Liver (tissue), 9 donors: ENCODE results near the gene FUT7. TPM values are rescaled to one million over a fixed set of nuclear protein-coding genes. Genes with fewer than 3 reads are reported as not detected.

Experiments
- DNase-seq: peaks from one replicate; pipeline ENCODE4 v3.0.0-alpha.2; 2017; ENCODE audit warnings: low spot score
- H3K27ac ChIP-seq, 2 donors: one replicate each; pipeline ENCODE4 v1.7.0; 2013; ENCODE audit warnings: inconsistent platforms in 2 of 2, low read length in 2 of 2, control low read depth in 1 of 2, low read depth in 1 of 2, mild to moderate bottlenecking in 1 of 2
- H3K27me3 ChIP-seq, 4 donors: one replicate each; pipeline versions ENCODE4 v1.6.1 to v1.7.0; 2013; ENCODE audit warnings: low read length in 3 of 4, inconsistent platforms in 1 of 4, mild to moderate bottlenecking in 1 of 4, moderate library complexity in 1 of 4; ENCODE audit not compliant: control insufficient read depth in 4 of 4, insufficient read depth in 4 of 4
- H3K36me3 ChIP-seq, 4 donors: one replicate each; pipeline versions ENCODE4 v1.6.1 to v1.7.0; 2013; ENCODE audit warnings: low read length in 3 of 4, mild to moderate bottlenecking in 3 of 4, low read depth in 1 of 4, moderate library complexity in 1 of 4; ENCODE audit not compliant: control insufficient read depth in 4 of 4, insufficient read depth in 3 of 4
- H3K4me1 ChIP-seq, 4 donors: one replicate each; pipeline versions ENCODE4 v1.6.1 to v1.7.0; 2013; ENCODE audit warnings: low read length in 3 of 4, mild to moderate bottlenecking in 3 of 4, moderate library complexity in 1 of 4; ENCODE audit not compliant: control insufficient read depth in 4 of 4, insufficient read depth in 4 of 4
- H3K4me3 ChIP-seq, 3 donors: one replicate each; pipeline versions ENCODE4 v1.6.1 to v1.7.0; 2013; ENCODE audit warnings: low read length in 3 of 3, control low read depth in 1 of 3, low read depth in 1 of 3, mild to moderate bottlenecking in 1 of 3
- H3K9ac ChIP-seq, 2 donors: one replicate each; pipeline ENCODE4 v1.7.0; 2013; ENCODE audit warnings: low read length in 2 of 2, mild to moderate bottlenecking in 2 of 2, moderate library complexity in 2 of 2, control low read depth in 1 of 2, low read depth in 1 of 2
- H3K9me3 ChIP-seq, 4 donors: one replicate each; pipeline versions ENCODE4 v1.6.1 to v1.7.0; 2013; ENCODE audit warnings: low read length in 3 of 4; ENCODE audit not compliant: control insufficient read depth in 4 of 4
- FOXA2 ChIP-seq: IDR thresholded peaks from 2 replicates; pipeline ENCODE4 v1.6.1; 2016; ENCODE audit warnings: antibody characterized with exemption
- HNF4A ChIP-seq, 2 donors: conservative IDR thresholded peaks; 2 replicates each; pipeline ENCODE4 v1.6.1; 2016; ENCODE audit warnings: antibody characterized with exemption in 2 of 2, mild to moderate bottlenecking in 2 of 2
- JUND ChIP-seq, 2 donors: IDR thresholded peaks; 2 replicates each; pipeline ENCODE4 v1.6.1; 2016; ENCODE audit warnings: antibody characterized with exemption in 2 of 2
- MAX ChIP-seq: IDR thresholded peaks from 2 replicates; pipeline ENCODE4 v1.6.1; 2016; ENCODE audit warnings: antibody characterized with exemption
- NR2F2 ChIP-seq: IDR thresholded peaks from 2 replicates; pipeline ENCODE4 v1.6.1; 2016; ENCODE audit warnings: antibody characterized with exemption
- RAD21 ChIP-seq, 2 donors: IDR thresholded peaks; 2 replicates each; pipeline ENCODE4 v1.6.1; 2016; ENCODE audit warnings: antibody characterized with exemption in 2 of 2, mild to moderate bottlenecking in 2 of 2
- RXRA ChIP-seq, 2 donors: IDR thresholded peaks; 2 replicates each; pipeline ENCODE4 v1.6.1; 2017 to 2018; ENCODE audit warnings: antibody characterized with exemption in 2 of 2, mild to moderate bottlenecking in 1 of 2
- SP1 ChIP-seq: IDR thresholded peaks from 2 replicates; pipeline ENCODE4 v1.6.1; 2018; ENCODE audit warnings: antibody characterized with exemption, mild to moderate bottlenecking
- TAF1 ChIP-seq: conservative IDR thresholded peaks from 2 replicates; pipeline ENCODE4 v1.6.1; 2016; ENCODE audit warnings: antibody characterized with exemption, mild to moderate bottlenecking
- YY1 ChIP-seq: IDR thresholded peaks from 2 replicates; pipeline ENCODE4 v1.6.1; 2016; ENCODE audit warnings: antibody characterized with exemption, mild to moderate bottlenecking
- ZBTB33 ChIP-seq: IDR thresholded peaks from 2 replicates; pipeline ENCODE4 v1.6.1; 2016; ENCODE audit warnings: antibody characterized with exemption
- WGBS: extraction: QIAGEN DNeasy Blood & Tissue Kit; methylation state at CpG from one replicate; pipeline ENCODE4 v1.1.7; 2013; 5-methylcytosine and 5-hydroxymethylcytosine counted together
- polyA plus RNA-seq, 2 donors: library from polyadenylated mRNA; stranded (reverse) in 1 of 2; unstranded in 1 of 2; fragments of 200-250 nt in 1 of 2; fragments of >200 nt in 1 of 2; fragmentation: Nextera tagmentation in 1 of 2; extraction: Ambion mirVana in 1 of 2; gene quantifications; one replicate each; pipeline versions ENCODE4 v1.2.1 to v1.2.3, GENCODE V29; 2013 to 2015
- total RNA-seq, 2 donors: library from RNA; depleted of rRNA; stranded (reverse); fragments of >200 nt; gene quantifications; one replicate each; pipeline ENCODE4 v1.2.3, GENCODE V29; 2014
- donor health status: healthy.
- donor health status: healthy.
- donor health status: healthy.
- donor health status: healthy.
- donor health status: healthy.

FUT7 gene
- total and polyA plus RNA-seq, 4 donors = 0.14 to 0.67 (median 0.37) TPM; not detected in 1

GRCh38 chr9:137001857-137002645 lies 29.8 kb downstream of the FUT7 start:
- no peak overlapping the region for H3K27ac ChIP-seq
- H3K36me3 ChIP-seq = no peaks in the 10 kb centered on the region
- DNase-seq = no peak
- no peak overlapping the region for H3K4me3 ChIP-seq
- no peaks in the 10 kb centered on the region for H3K27me3 ChIP-seq
- 78% methylated on average over 20 of the region's 20 CpGs for WGBS
- H3K9ac ChIP-seq = no peak overlapping the region
- no peaks in the 10 kb centered on the region for H3K9me3 ChIP-seq
- TF ChIP-seq YY1 (no peak), HNF4A (conservative IDR thresholded peaks at IDR 0.05) (peak in 1 of 2 donors; percentile 34), RAD21 (IDR thresholded peaks at IDR 0.05) (no peak), TAF1 (no peak), ZBTB33 (no peak), MAX (no peak), SP1 (no peak)
- peaks cover 0 to 10% (median 4%) of the 10 kb centered on the region in 4 donors for H3K4me1 ChIP-seq

GRCh38 chr9:137000177-137000930 lies 31.5 kb downstream of the FUT7 start:
- Histone ChIP-seq H3K4me1 (peaks cover 2 to 22% (median 4%) of the 10 kb centered on the region in 4 donors), H3K4me3 (no peak overlapping the region), H3K27ac (no peak overlapping the region), H3K9me3 (no peaks in the 10 kb centered on the region), H3K27me3 (no peaks in the 10 kb centered on the region), H3K36me3 (no peaks in the 10 kb centered on the region), H3K9ac (no peak overlapping the region)
- no peak for DNase-seq
- TF ChIP-seq RXRA (IDR thresholded peaks at IDR 0.05) (peak in 1 of 2 donors; percentile 4), NR2F2 (no peak)
- 65% methylated on average over 10 of the region's 10 CpGs for WGBS

GRCh38 chr9:136997830-136998234 lies 34.1 kb downstream of the FUT7 start:
- Histone ChIP-seq H3K4me1 (peaks cover 6 to 32% (median 12%) of the 10 kb centered on the region in 4 donors), H3K27ac (peak overlapping the region in 1 of 2 donors; percentile 28), H3K36me3 (peaks cover 0 to 3% (median 0%) of the 10 kb centered on the region in 4 donors), H3K4me3 (no peak overlapping the region), H3K9me3 (no peaks in the 10 kb centered on the region), H3K27me3 (no peaks in the 10 kb centered on the region), H3K9ac (no peak overlapping the region)
- 63% methylated on average over 18 of the region's 18 CpGs for WGBS
- TF ChIP-seq NR2F2 (no peak), TAF1 (no peak)
- DNase-seq = no peak

- 74% methylated on average over 10 of the region's 10 CpGs for WGBS
- H3K4me1 ChIP-seq = peaks cover 9 to 36% (median 15%) of the 10 kb centered on the region in 4 donors
- TF ChIP-seq FOXA2 (no peak), JUND (IDR thresholded peaks at IDR 0.05) (no peak), RAD21 (IDR thresholded peaks at IDR 0.05) (no peak)
- H3K27me3 ChIP-seq = no peaks in the 10 kb centered on the region
- peaks cover 0 to 3% (median 0%) of the 10 kb centered on the region in 4 donors for H3K36me3 ChIP-seq
- no peak for DNase-seq
- peak overlapping the region in 1 of 2 donors; percentile 28 for H3K27ac ChIP-seq
- no peaks in the 10 kb centered on the region for H3K9me3 ChIP-seq
- H3K9ac ChIP-seq = no peak overlapping the region
- no peak overlapping the region for H3K4me3 ChIP-seq
Measured at GRCh38 chr9:136997371-136997770, 34.5 kb downstream of the FUT7 start.
